Cardiac fibroblast (primary cell): Measurements from ENCODE around the gene FAM13C.

ENCODE experiments used
- DNase-seq, 2 donors: peaks; one replicate each; pipeline versions ENCODE4 v3.0.0 to v3.0.0-alpha.2; 2010; ENCODE audit warnings: low read depth in 2 of 2
- H3K4me3 ChIP-seq, 2 donors: replicated peaks in 1 of 2; 1 replicate in 1 of 2; 2 replicates in 1 of 2; pipeline ENCODE4 v1.5.1; 2011; ENCODE audit warnings: low read depth in 2 of 2, low read length in 2 of 2, mild to moderate bottlenecking in 2 of 2, moderate library complexity in 1 of 2
- TF ChIP-seq, protein P1 (sequence below): IDR thresholded peaks from one replicate; pipeline ENCODE4 v1.5.1; 2011; ENCODE audit warnings: low read depth, mild to moderate bottlenecking, low read length, inconsistent platforms

Gene FAM13C

DNA sequence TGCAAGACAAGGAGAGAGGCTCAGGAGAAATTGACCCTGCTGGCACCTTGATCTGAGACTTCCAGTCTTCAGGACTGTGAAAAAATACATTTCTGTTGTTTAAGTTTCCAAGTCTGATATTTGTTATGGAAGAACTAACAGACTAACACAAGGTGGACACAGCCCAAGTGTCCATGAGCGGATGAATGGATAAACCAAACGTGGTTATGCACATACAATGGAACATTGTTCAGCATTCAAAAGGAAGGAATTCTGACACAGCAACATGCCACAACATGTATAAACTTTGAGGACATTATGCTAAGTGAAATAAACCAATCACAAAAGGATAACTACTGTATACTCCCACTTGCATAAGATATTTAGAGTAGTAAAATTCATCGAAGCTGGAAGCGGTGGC lies 76.5 kb downstream of the FAM13C start:
- TF ChIP-seq, protein P1, sequence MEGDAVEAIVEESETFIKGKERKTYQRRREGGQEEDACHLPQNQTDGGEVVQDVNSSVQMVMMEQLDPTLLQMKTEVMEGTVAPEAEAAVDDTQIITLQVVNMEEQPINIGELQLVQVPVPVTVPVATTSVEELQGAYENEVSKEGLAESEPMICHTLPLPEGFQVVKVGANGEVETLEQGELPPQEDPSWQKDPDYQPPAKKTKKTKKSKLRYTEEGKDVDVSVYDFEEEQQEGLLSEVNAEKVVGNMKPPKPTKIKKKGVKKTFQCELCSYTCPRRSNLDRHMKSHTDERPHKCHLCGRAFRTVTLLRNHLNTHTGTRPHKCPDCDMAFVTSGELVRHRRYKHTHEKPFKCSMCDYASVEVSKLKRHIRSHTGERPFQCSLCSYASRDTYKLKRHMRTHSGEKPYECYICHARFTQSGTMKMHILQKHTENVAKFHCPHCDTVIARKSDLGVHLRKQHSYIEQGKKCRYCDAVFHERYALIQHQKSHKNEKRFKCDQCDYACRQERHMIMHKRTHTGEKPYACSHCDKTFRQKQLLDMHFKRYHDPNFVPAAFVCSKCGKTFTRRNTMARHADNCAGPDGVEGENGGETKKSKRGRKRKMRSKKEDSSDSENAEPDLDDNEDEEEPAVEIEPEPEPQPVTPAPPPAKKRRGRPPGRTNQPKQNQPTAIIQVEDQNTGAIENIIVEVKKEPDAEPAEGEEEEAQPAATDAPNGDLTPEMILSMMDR, result no peak
- DNase-seq, result no peak
- H3K4me3 ChIP-seq, result no peak overlapping the region

DNA sequence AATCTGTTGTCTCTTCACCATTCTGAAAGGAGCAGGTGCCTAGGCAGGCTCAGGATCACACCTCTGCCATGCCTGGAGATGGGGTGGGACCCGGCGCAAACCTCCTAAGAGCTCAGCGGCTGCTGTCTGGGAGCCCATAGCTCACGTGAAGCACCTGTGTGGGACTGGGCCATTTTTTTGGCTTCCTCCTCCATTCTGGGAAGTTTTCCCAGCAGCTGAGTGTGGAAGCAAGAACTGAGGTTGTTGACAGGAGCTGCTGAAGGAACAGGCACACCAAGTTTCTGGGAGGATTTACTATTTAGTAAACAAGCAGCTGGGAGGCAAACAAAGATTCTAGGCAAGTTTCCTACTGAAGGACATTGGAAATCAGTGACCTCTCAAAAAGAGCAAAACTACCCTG lies 77.3 kb downstream of the FAM13C start:
- H3K4me3 ChIP-seq, result no peak overlapping the region
- TF ChIP-seq, protein P1, result no peak
- DNase-seq, result no peak

DNA sequence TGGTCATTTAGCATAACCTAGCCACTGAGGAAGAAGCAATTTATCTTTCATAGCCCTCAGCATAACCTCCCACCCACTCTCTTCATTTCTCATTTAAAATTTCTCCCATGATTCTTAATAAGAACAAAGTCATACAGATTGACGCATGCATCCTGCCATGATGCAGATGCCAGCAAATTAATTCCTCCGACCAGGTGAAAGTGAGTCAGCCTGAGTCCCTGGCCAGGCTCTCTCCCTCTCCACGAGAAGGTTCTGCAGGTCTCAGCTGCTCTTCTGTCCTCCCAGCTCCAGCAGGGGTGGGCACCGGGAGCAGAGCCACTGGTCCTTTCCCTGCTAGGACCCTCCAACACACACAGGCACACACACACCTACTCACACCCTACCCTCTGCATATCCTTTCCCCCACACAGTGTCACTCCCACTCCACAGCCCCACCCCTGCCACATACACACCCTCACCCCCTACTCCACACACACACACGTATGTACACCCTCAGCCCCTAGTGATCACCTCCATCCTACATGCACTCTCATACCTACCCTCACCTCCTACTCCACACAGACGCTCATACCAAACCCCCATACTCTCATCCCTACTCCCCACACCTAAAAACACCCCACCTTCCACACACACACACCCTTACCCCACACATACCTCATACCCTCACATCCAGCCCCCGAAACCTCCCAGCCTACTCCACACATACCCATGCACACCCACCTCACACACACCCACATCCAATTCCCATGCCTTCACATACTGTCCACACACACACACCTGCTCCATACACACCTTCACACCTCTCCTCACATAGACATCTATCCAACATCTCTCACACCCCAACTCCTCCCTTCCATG lies 78.0 kb downstream of the FAM13C start:
- H3K4me3 ChIP-seq, result no peak overlapping the region
- no peak for DNase-seq
- TF ChIP-seq, protein P1, result no peak

DNA sequence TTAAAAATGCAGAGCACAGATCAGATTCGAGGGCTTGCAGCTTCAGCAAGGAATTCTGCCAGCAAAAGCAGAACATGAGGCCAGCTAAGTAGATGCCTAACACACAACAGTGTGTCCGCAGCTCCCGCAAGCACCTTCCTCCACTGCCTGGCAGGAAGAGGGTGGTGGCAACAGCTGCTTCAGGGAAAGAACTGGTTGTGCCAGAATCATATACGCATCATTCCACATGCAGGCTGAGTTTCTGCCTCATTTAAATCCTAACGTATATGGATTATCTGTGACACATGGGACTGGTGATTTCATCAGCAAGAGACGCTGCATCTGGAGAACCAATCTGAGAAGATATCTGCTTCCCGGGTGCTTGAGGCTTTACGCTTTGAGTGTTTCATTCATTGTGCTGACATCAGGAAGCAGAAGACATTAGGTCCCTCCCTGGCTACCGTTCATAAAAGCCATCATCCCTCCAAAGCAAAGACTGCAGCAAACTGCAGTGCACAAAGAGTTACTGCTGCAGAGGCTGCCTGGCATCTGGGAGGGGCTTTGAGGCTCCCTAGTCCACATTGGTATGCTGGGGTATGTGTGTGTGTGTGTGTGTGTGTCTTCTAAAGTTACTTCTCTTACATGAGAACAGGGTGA lies 78.8 kb downstream of the FAM13C start:
- DNase-seq, result no peak
- H3K4me3 ChIP-seq, result no peak overlapping the region
- TF ChIP-seq, protein P1, result no peak

DNA sequence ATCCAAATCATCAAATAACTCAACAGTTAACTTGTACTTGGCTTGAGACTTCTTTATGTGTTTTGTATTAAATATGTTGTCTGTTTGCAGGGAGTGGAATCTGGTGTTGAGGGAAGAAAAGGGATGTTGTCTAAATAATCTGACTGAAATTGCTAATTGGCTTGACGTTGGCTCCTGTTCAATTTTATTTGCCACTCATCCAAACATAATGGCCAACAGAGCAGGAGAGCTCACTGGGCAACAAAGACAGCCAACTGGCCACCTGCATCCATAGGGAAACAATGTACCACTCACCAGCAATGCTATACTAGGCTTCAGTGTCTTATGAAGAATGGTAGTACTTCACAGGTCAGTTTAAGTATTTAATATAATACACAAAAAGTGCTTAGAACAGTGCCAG lies 80.5 kb downstream of the FAM13C start:
- H3K4me3 ChIP-seq, result no peak overlapping the region
- TF ChIP-seq, protein P1, result no peak
- no peak for DNase-seq

DNA sequence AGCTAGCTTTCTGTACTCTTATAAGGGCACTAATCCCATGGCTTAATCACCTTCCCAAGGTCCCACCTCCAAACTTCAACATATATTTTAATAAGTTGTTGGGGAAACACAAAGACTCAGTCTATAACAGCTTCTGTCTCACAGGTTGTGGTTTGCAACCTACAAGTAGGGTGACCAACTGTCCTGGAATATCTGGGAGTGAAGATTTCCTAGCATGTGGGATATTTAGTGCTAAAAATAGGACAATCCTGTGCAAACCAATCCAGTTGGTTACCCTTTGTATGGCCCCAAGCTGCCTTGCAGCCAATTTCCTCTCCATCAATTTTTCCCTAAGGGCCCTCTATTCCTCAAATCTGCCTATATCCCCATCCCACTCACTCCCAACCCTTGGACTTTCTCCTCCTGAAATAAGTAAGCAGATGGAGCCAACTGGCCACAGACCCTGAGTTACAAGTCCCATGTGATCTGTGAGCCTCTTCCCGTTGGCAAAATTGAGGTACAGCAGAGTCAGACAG lies 82.3 kb downstream of the FAM13C start:
- H3K4me3 ChIP-seq, result no peak overlapping the region
- TF ChIP-seq, protein P1, result no peak
- no peak for DNase-seq
